T-helper 2 cell treated with Interferon-gamma antibody and Interleukin-4, amounts not matched to agents 100 ng/mL and 5 ng/mL, for 36 hours (primary cell): ENCODE measurements around the gene TBCCD1. TPM values are rescaled to one million over a fixed set of nuclear protein-coding genes. Genes with fewer than 3 reads are reported as not detected.
"Not testable (repeated sequence)": the region's sequence is repeated elsewhere in the genome, so short reads cannot be mapped to it uniquely, and the experiment has no call there.

Experiments
- intact Hi-C: fragments of 100-400 bp; cut with micrococcal nuclease; formaldehyde crosslinking; loops from one replicate; pipeline ENCODE4 v1.15.1; 2023
- total RNA-seq: library from RNA; stranded (reverse); gene quantifications from 2 replicates; pipeline ENCODE4 v1.2.3, GENCODE V29; 2022

The TBCCD1 gene
- total RNA-seq, 1 donor from 2014 or later, result 16.0 TPM

- intact Hi-C loops, result loop anchor here (5.0 to 10.0 kb wide), 2 partner anchors 48 to 455 kb away; no protein-coding TSS in a partner anchor
Measured at GRCh38 chr3:186569361-186569760, 2.2 kb upstream of the TBCCD1 start.

DNA sequence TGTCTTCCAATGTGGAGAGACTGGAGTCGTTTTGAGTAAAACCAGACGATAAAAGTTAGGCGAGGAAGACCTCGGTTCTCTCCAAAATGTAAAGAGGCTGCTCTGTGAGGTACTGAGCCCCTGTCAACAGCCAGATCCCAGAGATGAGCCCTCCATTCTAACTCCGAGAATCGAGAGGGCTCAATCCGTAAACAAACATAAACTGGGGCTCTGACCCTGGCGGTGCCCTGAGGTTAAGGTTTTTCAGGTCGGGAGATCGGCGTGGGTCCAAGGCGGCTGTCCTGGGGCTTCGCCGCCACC lies 417 bp downstream of the TBCCD1 start:
- intact Hi-C loops, result loop anchor here (1.0 to 10.0 kb wide), 3 partner anchors 51 to 628 kb away; partner anchors contain the start of gene TRA2B

GRCh38 chr3:186564586-186564985 lies 2.6 kb downstream of the TBCCD1 start:
- intact Hi-C loops, result loop anchor here (10.0 kb wide), 1 partner anchor 460 kb away; no protein-coding TSS in a partner anchor

GRCh38 chr3:186552408-186553031 lies 14.6 kb downstream of the TBCCD1 start:
- intact Hi-C loops, result no loop called here

DNA sequence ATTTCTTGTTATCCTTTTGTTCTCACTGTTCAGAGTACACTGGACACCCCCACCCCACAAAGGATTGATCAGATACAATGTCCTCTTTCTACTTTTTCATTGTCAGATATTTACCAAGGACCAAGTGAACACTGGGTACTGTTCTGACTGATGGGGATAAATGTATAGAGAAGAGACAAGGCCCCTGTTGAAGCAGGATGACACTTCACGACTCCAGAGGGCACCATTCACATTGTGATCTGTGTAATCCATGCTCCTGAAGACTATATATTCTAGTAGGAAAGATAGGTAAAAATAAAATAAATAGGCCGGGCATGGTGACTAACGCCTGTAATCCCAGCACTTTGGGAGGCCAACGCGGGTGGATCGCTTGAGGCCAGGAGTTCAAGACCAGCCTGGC lies 15.8 kb downstream of the TBCCD1 start:
- intact Hi-C loops, result no loop called here

- intact Hi-C loops, result no loop called here
Measured at GRCh38 chr3:186549497-186549896, 17.6 kb downstream of the TBCCD1 start.

- intact Hi-C loops, result no loop called here
Measured at GRCh38 chr3:186544281-186544680, 22.9 kb downstream of the TBCCD1 start, which contains the start of gene CRYGS. TSS of gene CRYGS (minus strand) at chr3:186544380. CDS start at chr3:186544326, 54 bp downstream.

DNA sequence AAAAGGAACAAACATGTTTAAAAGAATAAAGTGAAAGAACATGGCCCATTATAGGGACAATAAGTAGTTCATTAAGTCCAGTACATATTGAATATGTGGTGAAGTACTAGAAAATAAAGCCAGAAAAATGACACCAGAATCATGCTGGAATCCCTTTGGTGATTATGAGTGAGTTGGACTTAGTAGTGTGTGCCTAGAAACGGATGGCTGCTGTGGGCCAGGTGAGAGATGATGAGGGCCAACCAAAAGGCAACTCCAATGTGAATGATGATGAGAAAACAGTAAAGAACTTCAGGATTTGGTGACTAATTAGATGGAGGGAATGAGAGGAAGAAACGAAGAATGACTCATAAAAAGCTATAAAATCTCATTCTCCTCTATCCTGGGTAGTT lies 26.3 kb downstream of the TBCCD1 start:
- intact Hi-C loops, result loop anchor here (1.0 kb wide), 4 partner anchors 282 to 598 kb away; no protein-coding TSS in a partner anchor

GRCh38 chr3:186540221-186540834 lies 26.8 kb downstream of the TBCCD1 start:
- intact Hi-C loops, result loop anchor here (1.0 kb wide), 4 partner anchors 281 to 597 kb away; no protein-coding TSS in a partner anchor

GRCh38 chr3:186538779-186539178 lies 28.4 kb downstream of the TBCCD1 start:
- intact Hi-C loops, result no loop called here

- intact Hi-C loops, result no loop called here
Measured at GRCh38 chr3:186536883-186537844, 30.0 kb downstream of the TBCCD1 start.

DNA sequence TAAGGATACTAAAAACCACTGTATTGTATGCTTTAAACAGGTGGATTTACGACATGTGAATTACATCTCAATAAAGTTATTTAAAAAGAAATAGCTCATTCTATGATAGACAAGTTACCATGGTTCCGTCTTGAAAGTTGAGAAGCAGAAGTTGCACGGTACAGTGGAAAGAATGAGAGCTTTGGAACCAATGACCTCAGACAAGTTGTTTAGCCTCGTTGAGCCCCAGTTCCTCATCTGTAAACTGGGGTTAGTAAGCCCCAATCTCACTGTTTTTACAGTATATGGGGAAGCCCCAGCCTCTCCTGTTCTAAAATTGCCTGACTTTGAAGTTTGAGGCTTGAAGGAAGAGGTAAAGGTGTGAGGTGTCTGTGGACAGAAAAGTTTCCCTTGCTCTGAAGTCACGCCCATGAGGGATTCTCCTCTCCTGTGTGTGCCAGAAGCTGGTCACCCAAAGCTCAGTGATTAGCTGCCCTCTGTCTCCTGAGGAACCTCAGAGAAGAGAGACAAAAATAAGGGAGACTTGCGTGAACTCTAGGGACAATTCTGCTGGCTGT lies 32.9 kb downstream of the TBCCD1 start:
- intact Hi-C loops, result no loop called here

GRCh38 chr3:186532598-186533072 lies 34.5 kb downstream of the TBCCD1 start:
- intact Hi-C loops, result no loop called here

GRCh38 chr3:186531694-186532093 lies 35.4 kb downstream of the TBCCD1 start:
- intact Hi-C loops, result not testable (repeated sequence)

- intact Hi-C loops, result no loop called here
Measured at GRCh38 chr3:186530415-186530814, 36.7 kb downstream of the TBCCD1 start.

DNA sequence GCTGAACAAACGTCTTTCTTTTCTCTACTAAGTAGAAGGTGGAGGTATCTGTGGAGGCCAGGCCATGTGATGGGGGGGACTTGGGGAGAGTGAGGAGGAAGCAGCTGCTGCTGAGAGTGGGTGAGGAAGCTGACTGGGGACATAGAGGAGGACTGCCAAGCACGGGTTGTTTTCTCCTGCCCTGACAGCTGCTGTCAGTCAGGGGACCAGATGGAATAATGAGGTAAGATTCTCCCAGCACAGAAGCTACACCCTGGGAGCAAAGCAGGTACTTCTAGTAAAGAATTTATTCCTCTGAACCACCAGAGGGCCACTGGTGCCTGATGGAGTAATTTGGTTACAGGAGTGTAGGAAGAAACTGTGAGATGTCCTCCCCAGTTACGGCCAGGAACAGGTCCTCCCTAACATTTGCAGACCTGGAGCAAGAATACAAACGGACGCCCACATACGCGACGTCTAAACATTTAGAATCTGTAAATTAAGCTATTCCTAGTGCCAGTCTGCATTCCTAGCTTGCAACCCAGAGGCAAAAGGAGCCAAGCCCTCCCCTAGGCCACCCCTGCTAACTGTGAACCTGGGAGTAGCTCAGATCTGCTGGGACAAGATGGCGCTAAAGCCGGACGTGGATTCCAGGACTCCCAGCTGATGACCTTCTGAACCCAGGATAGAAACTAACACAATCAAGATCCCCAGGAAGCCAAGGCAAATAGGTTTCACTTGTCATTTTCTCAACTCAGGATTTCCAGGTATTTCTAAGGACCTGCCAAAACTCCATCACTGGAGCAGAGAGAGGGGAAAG lies 37.7 kb downstream of the TBCCD1 start:
- intact Hi-C loops, result no loop called here

- intact Hi-C loops, result no loop called here
Measured at GRCh38 chr3:186526256-186526606, 40.9 kb downstream of the TBCCD1 start.

DNA sequence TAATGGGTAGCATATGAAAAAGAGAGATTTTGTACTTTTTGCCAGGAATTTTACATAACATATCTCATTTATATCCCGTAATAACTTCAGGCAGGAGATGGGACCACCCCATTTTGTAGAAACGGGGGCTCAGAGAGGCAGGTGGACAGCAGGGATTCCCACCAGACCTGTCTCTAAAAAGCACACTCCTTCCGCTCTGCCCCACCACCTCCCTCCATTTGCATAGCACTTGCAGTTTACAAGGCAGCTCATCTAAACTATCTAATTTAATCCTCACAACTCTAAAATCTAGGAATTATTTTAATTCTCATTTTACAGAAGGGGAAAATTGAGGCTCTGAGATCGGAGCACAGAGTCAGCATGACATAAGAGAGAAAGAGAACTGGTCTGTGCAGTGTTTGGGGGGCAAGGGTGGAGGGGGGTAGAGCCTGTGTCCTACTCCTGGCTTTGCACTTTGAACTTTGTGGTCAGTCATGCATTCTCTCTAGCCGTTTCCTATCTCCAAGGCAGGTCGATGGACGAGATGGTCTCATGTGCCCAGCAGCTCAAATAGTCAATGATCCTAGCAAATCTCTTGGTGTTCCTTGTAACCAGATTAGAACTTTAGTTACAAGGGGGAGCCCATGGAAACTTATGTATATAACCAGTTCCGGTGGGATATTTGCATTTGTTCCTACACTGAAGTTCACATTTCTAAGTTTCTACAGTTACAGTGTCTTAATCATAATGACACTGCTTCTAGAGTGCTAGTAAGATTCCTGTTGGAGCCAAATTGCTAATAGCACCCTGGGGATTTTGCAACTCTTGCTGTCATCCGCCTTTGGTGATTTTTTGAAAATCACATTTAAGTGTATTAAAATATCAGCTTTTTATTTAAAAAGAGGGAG lies 41.5 kb downstream of the TBCCD1 start:
- intact Hi-C loops, result no loop called here

DNA sequence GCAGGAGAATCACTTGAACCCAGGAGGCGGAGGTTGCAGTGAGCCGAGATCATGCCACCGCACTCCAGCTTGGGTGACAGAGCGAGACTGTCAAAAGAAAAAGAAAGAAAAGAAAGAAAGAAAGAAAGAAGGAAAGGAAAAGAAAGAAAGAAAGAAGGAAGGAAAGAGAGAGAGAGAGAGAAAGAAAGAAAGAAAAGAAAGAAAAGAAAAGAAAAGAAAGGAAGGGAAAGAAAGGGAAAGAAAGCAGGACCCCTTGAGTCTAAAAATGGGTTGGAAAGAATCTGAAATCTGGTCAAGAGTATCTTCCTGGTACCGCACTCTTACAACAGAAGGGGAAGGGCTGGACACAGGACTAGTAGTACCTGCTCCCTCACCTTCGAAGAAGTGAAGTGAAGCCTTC lies 42.5 kb downstream of the TBCCD1 start:
- intact Hi-C loops, result no loop called here

DNA sequence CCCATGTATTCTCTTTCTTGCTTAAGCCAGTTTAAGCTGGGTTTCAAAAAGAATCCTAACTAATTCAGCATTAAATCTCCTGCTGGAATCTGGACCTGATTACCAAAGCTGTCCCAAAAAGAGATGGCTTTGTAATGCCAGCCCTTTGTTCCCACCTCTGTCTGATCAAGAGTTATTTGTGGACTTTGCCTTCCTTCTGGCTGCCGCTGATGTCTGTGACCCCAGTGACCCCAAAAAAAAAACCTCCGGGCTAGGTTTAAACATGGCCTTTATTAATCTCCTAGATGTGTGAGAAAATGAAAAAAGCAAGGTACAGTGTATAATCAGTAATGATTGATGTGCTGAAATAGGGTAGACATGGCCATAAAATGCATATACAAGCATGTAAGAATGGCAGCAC lies 43.7 kb downstream of the TBCCD1 start:
- intact Hi-C loops, result no loop called here
